HG03457 (cell line): ENCODE data around the gene DYRK3.
A peak's percentile ranks its signal among the peaks of the same experiment; 100 is the strongest.

Experiments
- ATAC-seq: cut with Tn5 transposase; IDR thresholded peaks from one replicate; pipeline ENCODE4 v1.9.1; 2021; ENCODE audit warnings: moderate number of reproducible peaks; ENCODE audit not compliant: unreplicated experiment

Gene DYRK3

DNA sequence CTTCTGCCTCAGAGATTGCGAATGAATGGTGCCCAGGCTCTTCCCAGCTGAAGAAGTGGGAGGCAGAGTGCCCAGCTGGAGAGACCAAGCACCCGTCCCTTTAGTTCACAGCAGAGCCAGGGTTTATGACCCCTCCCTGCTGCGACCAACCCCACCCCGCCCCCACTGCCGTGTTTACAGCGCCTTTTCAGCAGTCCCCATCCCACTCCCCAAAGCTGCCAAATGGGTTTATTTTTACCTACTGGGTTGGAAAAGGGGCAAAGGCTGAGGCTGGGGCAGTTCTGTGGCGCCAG is 23.6 kb downstream of the DYRK3 start:
- ATAC-seq = no peak

DNA sequence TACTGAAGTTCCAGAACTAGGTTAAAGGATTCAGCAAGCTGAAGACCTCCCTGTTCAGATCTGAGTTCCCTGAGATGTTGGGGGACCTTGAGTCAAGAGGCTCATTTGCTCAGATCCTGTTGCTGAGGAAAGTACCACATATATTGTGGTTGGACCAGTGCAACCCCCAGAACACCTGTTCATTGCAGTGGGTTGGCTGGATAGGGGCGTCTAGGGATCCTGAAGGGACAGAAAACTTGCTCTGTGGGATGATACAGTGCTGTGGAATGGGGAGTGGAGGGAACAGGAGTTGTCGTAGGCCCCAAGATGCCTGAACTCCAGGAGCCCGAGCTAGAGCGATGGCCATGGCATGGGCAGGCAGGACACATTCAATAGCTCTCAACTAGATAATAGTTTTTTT is 24.8 kb downstream of the DYRK3 start:
- no peak for ATAC-seq

DNA sequence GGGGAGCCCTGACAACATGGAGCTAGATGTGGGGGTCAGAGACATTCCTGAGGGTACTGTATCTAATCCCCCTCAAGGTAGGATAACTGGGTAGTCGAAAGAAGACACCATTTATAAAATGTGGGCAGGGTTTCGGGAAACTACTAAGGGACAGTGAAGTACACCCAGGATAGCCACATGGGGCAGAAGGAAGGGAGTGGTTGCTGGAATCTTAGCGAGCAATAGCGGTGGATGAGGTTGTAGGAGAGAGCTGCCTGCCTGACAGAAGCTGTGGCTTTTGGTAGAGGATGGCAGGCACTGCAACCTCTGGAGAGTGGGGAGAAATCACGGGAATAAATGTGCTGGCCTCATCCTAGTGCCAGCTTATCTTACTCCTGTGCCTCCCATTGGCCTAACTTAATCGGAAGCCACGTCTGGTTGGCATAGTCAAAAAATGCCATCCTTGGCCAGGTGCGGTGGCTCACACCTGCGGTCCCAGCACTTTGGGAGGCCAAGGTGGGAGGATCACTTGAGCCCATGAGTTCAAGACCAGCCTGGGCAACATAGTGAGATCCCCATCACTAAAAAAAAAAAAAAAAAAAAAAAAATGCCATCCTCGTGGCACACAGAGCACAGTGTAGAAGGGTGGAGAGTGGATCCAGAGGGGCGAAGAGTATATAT is 26.0 kb downstream of the DYRK3 start:
- no peak for ATAC-seq

DNA sequence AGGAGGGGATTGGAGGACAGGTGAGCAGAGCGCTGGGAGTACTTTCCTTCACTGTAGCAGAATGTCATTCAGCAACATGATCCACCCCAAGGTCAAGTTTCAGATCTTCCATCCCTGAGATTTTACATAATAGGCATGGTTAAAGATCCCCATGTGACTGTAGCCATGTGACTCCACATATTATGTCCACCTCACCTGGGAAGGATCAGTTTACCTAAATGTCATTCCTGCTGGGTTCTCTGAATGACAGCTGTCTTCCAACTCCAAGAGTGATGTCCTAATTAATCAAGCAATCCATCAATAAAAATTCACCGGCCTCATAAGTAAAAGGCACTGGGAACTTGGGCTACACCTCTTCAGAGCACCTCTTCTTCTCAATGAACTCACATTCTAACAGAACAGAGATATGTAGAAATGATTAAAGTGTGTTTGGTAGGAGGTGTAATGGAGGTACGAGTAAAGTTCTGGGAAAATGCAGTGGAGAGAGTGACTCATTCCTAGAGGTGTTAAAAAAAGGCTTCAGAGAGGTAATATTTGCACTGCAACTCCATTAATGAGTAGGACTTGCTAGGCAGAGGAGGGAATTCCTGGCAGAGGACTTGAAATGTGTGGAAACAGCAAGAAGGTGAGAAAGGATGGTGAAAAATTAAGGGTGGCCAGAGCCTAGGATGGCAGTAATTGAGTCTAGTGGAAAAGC is 27.2 kb downstream of the DYRK3 start:
- ATAC-seq = no peak

DNA sequence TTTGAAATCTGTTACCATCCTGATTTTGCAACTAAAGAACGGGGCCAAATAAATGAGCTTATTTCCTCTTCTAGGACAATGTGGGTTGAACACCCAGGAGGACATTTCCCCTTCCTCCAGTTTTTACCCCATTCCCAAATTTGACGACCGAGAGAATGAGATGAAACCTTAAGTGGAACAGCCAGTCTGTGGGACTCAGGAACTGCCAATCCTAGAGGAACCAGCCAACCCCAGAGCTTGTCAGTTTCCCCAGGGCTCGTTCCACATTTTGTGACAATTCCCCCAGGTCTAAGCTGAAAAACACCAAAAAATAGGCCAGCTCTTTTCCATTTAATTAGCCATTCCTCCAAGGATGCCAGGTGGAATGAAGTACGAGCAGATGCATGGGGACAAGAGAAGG is 28.0 kb downstream of the DYRK3 start:
- no peak for ATAC-seq

DNA sequence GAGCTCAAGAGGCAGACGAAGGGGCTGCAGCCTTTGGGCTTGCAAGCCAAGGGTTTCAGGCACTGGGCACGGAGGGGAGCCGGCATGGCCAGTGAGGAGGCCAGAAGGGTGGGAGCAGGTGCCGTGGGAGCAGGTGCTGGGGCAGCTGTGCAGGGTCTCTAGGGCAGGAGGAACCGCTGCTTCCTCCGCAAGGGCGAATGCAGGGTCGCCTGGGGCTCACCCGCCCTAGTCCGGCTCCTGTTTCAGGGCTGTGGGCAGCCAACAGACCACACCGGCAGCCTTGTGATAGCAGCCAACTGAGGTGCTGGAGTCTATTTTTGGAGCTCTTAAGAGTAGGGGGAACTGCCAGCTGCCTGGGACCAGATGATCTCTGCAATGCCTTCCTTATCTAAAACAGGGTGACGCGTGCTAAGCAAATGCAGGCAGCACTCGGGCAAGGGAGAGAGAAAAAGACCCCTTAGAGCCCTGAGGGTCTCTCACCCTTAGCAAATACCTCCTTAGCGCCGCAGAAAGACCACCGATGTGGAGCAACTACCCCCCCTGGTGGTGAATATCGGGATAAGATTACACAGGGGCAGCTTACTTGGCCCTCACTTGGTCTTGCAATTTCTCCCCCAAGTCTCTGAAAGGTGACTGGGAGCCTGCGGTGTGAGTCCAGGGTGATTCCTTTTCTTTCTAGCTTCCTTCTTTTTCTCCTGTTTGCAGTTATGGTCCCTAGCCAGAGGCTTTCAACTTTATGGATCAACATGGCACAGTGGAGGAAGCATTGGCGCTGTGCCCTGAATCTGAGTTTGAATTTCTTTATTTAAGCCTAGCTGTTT is 28.7 kb downstream of the DYRK3 start:
- ATAC-seq = no peak

DNA sequence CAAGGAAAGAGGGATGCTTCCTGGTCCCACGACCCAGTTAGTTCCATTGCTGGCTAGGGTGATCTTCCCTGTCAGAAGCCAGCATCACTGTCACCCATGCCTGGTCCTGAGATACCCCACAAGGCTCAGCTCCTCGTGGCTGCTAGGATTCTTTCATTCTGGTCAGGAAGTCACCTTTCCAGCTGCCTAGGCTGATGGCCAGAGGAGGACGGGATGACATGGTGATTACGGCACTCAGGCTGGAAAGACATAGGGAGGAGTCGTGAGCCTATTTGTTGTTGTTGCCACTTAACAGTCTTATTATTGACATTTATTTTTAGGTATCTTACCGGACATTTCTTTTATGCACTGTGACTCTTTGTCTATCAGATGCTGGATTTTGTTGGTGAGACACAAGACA is 29.4 kb downstream of the DYRK3 start:
- ATAC-seq = no peak

DNA sequence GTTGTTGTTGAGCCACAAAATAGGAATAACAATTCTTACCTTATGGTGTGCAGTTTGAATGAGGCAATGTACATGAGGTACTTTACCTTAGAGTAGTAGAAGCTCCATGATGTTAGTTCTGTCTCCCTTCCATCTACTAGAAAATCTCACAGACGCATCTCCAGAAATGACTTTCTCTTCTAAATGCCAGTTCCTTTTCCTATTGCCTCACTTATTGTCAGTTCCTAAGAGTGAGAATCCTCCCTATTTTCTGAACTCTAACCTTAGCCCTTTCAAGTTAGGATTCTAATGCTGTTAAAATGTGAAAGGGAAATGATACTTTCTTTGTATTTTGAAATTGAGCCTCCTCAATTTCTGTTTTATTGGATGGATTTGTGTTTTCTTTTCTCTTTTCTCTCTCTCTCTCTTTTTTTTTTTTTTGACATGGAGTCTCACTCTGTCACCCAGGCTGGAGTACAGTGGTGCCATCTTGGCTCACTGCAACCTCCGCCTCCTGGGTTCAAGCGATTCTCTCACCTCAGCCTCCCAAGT is 30.8 kb downstream of the DYRK3 start:
- ATAC-seq = no peak

DNA sequence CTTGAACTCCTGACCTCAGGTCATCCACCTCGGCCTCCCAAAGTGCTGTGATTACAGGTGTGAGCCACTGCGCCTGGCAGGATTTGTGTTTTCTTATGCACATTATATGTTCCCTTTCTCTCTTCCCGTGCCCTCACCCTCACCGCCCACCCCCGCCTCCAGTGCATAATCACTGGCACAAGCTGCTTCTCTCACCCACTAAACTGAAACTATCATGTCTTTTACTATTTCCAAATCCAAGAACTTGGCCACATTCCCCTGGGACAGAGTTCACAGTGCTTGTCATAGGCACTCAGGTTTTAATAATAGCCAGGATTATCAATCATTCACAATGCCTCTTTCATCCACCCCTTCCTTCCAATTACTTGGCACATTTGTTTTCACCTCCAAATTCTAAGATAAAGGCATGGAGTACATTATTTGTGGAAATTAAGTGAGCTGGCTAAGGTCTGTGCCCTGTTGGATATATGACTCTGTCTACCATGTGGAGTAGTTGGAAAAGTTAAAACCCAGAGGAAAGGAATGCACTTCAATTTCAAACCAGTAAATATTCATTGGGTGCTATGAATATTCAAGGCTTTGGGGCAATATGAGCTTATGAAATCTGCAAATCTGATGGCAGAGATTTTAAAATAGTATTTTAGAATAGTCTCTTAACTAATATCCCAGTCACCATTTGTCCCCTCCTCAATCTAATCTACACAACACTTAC is 31.8 kb downstream of the DYRK3 start:
- no peak for ATAC-seq

DNA sequence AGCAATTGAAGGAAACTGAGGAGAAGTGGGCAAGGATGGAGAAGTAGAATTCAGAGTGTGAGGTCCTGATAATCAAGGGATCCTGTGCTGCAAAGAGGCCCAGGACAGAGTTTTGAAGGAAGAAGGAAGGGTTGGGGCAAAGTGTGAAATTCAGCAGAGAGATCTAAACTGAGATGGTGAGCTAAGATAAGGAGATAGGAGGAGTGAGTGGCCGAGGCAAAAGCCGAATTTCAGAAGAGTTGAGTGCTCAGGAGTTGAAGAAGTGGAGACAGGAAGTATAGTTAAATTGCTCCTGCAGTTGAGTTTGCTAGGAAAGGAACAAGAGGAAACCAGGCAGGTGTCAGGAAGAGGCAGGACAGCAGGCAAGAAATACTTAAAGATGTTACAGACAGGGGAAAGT is 33.0 kb downstream of the DYRK3 start:
- no peak for ATAC-seq

DNA sequence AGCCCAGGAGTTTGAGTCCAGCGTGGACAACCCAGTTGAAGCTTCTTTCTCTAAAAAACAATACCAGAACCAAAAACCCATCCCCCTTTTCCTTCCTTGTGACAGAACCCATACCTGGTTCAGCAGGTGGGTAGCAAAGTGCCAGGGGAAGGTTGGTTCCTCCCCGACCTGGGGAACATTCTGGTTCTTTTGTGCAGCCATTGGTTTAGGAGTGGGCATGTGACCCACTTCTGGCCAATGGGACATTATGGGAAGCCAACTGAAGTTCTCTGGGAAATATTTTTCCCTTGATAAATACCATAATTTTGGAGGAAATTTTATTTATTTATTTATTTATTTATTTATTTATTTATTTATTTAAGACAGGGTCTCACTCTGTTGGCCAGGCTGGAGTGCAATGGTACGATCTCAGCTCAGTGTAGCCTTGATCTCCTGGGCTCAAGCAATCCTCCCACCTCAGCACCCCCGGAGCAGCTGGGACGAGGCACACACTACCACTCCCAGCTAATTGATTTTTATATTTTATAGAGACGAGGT is 33.6 kb downstream of the DYRK3 start:
- ATAC-seq = no peak

DNA sequence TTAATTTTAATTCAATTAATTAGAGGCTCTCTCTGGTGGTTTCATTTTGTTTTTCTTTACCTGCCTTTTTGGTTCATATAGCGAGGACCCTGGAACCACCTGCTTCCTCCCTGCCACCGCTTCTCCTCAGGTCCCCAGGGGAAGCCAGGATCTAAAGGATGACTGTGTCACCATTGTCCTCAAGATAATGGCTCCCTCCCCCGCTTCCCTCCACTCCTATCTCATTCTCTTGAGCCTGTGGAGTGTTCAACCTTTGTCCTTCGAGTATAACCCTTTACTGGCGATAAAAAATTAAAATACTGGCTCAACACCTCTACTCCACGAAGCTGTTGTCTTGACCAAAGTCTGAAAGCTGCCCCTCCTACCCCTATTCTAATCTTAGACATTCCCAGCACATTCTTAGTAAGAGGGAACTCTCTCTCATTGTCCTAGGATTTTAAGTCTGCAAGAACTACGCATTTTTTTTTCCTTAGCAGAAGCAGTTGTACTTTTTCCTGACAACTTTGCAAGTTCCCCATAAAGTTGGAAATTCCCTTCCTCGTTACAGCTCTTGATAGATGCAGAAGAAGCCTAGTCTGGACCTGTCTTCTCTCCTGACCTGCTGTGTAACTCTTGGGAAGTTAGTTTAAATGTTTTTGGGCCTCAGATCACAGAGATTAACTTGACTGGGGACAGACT is 36.8 kb downstream of the DYRK3 start:
- no peak for ATAC-seq

DNA sequence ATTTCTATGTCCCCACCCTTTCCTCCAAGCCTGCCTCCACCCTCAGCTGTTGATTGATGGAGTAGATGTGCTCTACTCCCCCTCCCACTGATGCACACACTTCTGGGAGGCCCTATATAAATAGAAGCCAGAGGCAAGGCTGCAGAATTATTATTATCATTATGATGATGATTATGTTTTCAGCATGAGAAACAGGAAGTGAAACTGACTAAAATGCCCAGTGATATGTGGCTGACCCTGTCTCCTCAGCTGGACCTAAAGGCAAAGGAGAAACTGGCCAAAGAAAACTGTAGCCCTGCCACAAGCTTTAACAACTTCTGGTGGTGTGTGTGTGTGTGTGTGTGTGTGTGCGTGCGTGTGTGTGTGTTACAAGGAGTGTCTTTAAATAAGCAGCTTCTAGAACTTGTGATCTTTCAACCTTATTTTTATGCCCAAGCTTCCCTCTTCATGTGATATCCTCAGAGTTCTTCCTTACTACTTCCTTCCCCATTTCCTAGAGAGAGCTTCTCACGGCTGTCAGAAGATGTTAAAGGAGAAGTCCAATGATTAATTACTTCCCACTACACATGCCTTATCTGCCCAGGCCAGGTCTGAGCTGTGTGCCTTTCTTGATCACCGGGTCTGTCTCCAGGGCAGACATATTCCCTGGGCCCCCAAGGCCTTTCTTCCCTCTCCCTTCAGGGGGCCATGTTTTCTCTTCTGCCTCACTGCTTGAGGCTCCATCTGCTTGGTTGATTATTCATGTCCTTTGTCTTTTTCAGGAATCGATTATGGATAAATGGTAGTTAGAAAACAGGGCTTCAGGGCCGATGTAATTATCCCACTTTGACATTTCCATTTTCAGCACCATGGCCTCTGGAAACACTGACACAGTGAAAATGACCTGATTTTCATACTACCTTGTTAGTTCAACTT is 37.8 kb downstream of the DYRK3 start:
- ATAC-seq = no peak

DNA sequence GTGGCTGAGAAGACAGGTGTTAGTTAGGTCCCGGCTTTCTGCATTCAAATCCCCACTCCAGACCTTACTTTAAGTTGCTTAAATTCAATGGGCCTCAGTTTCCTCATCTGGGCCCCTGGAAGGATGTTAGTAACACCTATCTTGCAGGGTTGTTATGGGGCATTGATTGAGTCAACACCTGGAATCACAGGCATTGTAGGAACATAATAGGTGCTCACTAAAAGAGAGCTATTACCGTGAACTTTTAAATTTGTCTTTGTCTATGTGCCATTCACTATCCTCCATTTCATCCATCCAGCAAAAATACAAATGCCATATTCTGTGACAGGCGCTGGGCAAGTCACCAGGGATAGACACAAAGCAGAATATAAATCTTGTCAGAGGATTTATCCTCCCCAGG is 38.9 kb downstream of the DYRK3 start:
- no peak for ATAC-seq

DNA sequence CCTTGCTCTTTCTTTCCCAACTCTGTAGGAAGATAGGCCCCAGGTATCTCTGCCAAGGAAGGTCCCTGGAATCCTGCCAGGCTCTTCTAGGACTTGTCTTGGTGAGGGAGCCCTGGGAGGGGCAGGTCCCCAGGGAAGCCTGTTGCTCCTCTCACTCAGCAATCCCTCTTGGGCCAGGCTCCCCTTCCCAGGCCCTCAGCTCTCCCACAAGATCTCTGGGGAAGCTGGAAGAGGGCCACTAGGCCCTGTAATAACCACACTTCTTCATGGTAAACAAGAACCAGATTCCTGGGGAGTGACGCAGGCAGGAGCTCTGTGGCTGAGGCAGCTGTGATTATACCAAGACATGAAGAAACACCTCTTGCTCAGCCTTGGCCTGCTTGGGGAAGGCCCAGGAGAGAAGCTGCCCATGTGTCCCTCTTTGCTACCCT is 39.4 kb downstream of the DYRK3 start:
- ATAC-seq = no peak

DNA sequence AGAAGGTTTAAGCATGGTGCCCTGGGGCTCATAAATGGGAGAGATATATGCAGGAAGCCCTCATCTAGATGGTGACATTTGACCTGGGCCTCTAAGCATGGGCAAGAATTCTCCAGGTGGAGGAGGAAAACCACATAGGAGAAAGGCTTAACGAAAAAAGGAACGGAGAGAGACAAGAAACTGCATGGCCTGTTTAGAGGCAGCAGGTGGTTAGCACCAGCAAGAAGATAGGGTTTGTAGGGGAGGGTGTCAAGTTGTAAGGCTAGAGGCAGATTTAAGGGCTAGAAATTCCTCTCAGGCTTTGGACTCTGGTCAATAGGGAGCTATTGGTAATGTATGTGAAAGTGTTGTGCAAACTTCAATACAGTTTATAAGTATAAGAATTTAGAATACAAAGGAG is 41.2 kb downstream of the DYRK3 start:
- no peak for ATAC-seq

DNA sequence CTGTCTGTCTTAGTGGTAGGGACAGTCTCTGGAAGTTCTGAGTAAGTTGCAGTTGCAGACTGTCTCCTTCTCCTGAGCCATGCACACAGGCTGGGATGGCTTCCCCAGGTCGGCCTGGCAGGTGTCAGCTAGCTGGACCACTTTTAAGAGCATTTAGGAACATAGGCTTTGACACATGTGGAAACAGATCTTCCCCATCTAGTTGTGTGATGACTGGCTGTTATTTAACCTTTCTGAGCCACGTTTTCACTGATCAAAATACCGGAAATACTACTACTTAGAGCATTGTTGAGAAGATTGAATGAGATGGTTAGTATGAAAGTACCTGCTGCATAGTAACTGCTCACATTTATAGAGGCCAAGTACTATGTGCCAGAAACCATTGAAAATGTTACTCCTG is 43.2 kb downstream of the DYRK3 start:
- no peak for ATAC-seq

DNA sequence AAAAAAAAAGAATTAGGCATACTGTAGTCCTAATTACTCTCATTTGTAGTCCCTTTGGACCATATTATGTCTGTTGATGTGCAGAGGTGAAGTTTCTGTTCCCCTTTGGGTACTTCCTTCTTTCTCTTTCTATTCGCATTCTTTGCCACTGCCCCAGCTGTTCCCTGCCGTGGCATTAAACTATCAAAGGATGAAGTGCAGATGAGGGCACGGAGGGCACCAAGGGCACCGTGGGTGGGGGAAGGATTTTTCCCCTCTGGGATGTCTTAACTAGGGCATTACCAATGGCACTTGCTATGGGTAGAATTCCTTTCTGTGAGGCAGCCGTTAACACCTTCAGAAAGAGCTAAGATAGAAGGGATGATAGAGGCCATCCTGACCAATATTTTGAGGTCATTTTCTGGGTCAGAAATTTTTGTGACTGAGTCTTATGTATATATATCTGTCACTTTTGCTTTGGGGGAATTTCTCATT is 44.4 kb downstream of the DYRK3 start:
- ATAC-seq = peak; percentile 65

DNA sequence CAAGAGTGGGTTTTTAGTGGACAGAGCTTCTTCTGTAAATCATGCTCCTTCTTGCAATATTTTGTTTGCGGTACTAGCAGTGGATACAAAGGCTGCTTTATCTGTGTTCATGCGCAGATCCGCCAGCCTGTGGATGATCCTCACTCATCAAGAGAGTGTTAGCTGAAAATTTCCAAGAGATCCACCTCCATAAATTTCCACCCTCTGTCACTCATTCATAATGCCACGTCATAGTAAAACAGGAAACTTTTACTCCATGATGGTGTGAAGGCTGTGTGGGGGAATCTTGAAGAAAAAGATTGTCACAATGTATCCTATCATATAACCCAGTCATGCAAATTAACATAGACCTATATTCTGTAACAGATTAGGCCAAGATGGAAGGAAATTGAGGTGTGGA is 44.9 kb downstream of the DYRK3 start:
- ATAC-seq = no peak
